Measurements from ENCODE around the gene TNIK. TPM values are rescaled to one million over a fixed set of nuclear protein-coding genes. Genes with fewer than 3 reads are reported as not detected.

The TNIK gene
- total RNA-seq, 6 experiments from 2014 or later: 10.6 to 17.2 (median 11.8) TPM

DNA sequence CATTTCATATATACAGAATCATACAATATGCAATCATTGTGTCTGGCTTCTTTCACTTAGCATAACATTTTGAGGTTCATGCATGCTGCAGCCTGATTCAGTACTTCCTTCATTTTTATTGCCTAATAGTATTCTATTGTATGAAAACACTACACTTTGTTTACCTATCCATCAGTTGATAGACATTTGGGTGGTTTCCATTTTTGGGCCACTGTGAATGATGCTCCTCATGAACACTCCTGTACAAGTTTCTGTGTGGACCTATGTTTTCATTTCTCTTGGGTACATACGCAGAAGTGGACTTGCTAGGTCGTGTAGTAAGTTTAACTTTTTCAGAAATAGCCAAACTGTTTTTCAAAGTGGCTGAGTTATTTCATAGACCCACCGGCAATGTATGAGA, 18.8 kb downstream of the TNIK start:
- H3K4me1 Mint-ChIP-seq (ENCODE audit: low read depth): peaks cover 36% of the 10 kb centered on the region
- no peaks in the 10 kb centered on the region; the same call in 1 of the 2 replicates for H3K27me3 Mint-ChIP-seq (ENCODE audit: insufficient read depth)
- H3K4me3 Mint-ChIP-seq: no peak overlapping the region
- no peaks in the 10 kb centered on the region for H3K9me3 Mint-ChIP-seq
- H3K36me3 Mint-ChIP-seq (ENCODE audit: low read depth): peaks cover 15% of the 10 kb centered on the region
- H3K27ac Mint-ChIP-seq: no peak overlapping the region
- DNase-seq: no peak
- TF ChIP-seq, protein P1, sequence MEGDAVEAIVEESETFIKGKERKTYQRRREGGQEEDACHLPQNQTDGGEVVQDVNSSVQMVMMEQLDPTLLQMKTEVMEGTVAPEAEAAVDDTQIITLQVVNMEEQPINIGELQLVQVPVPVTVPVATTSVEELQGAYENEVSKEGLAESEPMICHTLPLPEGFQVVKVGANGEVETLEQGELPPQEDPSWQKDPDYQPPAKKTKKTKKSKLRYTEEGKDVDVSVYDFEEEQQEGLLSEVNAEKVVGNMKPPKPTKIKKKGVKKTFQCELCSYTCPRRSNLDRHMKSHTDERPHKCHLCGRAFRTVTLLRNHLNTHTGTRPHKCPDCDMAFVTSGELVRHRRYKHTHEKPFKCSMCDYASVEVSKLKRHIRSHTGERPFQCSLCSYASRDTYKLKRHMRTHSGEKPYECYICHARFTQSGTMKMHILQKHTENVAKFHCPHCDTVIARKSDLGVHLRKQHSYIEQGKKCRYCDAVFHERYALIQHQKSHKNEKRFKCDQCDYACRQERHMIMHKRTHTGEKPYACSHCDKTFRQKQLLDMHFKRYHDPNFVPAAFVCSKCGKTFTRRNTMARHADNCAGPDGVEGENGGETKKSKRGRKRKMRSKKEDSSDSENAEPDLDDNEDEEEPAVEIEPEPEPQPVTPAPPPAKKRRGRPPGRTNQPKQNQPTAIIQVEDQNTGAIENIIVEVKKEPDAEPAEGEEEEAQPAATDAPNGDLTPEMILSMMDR (IDR thresholded peaks at IDR 0.05): no peak

DNA sequence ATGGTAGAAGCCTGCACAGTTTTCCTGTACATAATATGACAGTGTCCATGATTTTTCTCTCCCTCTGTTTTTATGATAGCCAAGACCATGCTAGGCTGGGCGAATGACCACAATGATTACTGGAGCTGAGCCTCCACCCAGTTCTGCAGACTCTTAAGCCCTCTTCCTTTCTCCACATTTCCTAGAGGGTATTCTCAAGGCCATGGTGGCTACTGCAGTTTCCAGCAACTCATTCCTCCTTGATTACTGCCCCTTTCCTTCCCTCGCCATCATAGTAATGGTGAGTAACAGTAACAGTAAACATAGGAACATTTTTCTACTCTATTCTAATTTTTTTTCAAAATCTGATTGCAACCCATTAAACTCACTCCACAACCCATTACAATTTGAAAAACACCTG, 20.2 kb downstream of the TNIK start:
- Mint-ChIP-seq H3K4me3 (no peak overlapping the region), H3K36me3 (ENCODE audit: low read depth) (peaks cover 15% of the 10 kb centered on the region), H3K4me1 (ENCODE audit: low read depth) (peaks cover 26% of the 10 kb centered on the region), H3K27ac (no peak overlapping the region), H3K9me3 (no peaks in the 10 kb centered on the region), H3K27me3 (ENCODE audit: insufficient read depth) (no peaks in the 10 kb centered on the region)
- TF ChIP-seq, protein P1 (IDR thresholded peaks at IDR 0.05): no peak
- no peak for DNase-seq

DNA sequence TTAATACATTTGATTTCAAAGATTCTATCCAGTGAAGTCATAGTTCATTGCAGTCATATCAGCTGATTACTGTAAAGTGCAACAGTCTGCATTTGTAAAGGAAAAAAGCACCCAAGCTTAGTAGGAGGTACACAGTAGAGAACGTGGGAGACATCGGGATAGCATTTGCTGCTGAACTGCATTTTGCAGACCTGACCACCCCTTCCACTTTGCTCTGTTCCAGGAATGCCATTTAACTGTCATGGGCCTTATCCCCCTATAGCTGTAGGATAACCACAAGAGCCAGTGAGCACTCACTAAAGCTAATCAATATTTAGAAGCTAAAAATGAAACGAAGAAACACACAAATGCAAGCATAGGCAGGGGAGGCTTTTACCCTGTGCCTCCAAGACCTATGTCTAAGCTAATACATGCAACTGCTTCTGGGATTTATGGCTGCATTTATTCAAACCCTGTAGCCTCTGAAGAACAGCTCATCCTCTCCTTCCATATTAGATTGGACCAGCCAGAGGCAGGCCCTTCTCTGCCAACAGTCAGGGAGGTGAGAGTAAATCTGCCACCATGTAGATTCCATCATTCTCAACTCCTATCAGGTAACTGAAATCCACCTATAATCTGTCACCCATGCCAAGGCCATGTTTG, 23.0 kb downstream of the TNIK start:
- H3K27me3 Mint-ChIP-seq (ENCODE audit: insufficient read depth): no peaks in the 10 kb centered on the region
- H3K4me1 Mint-ChIP-seq (ENCODE audit: low read depth): peaks cover 36% of the 10 kb centered on the region
- H3K36me3 Mint-ChIP-seq (ENCODE audit: low read depth): peaks cover 15% of the 10 kb centered on the region
- H3K9me3 Mint-ChIP-seq: no peaks in the 10 kb centered on the region
- H3K27ac Mint-ChIP-seq: no peak overlapping the region
- no peak for DNase-seq
- no peak overlapping the region for H3K4me3 Mint-ChIP-seq
- TF ChIP-seq, protein P1 (IDR thresholded peaks at IDR 0.05): no peak

DNA sequence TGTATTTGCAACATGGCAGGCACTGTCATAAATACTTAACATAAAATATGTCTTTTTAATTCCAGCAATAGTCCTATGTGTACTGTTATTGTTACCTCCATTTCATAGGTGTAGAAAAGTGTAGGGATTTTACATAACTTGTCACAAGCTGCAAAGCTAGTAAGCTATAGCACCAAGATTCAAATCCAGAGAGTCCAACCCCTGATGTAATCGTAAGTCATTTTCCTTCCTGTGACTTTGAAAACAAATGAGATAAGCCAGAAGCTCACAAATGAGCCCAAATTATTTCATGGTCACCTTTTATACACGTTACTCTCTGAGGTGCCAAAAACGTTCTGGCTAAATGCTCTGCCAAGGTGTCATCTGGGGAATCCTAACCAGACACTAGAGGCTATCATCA, 23.8 kb downstream of the TNIK start:
- Mint-ChIP-seq H3K4me1 (ENCODE audit: low read depth) (peaks cover 42% of the 10 kb centered on the region), H3K4me3 (no peak overlapping the region), H3K27ac (no peak overlapping the region), H3K36me3 (ENCODE audit: low read depth) (peaks cover 15% of the 10 kb centered on the region), H3K27me3 (ENCODE audit: insufficient read depth) (no peaks in the 10 kb centered on the region), H3K9me3 (no peaks in the 10 kb centered on the region)
- DNase-seq: no peak
- TF ChIP-seq, protein P1 (IDR thresholded peaks at IDR 0.05): no peak

DNA sequence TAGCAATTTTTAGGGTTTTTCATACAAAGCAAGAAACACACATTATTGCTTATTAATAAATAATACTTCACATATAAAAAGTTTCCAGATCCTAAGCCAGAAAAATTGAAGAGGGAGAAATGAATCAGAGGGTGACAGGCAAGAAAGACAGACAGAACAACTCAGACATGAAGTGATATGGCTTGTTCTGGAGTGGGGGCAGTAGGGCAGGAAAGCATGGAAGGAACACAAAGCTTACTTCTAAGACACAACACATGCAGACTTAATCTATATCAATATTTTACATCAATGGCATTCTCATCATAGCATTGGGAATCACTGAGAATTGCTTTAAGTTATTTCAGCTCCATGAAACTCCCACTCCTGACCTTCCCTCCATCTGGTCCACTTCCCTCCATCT, 24.4 kb downstream of the TNIK start:
- H3K27me3 Mint-ChIP-seq (ENCODE audit: insufficient read depth): no peaks in the 10 kb centered on the region
- no peaks in the 10 kb centered on the region for H3K9me3 Mint-ChIP-seq
- H3K27ac Mint-ChIP-seq: no peak overlapping the region
- TF ChIP-seq, protein P1 (IDR thresholded peaks at IDR 0.05): no peak
- DNase-seq: no peak
- H3K4me3 Mint-ChIP-seq: no peak overlapping the region
- peaks cover 42% of the 10 kb centered on the region for H3K4me1 Mint-ChIP-seq (ENCODE audit: low read depth)
- peaks cover 15% of the 10 kb centered on the region for H3K36me3 Mint-ChIP-seq (ENCODE audit: low read depth)

Measured in HFFc6 (cell line).